Body of pancreas (tissue), 4 donors: Measurements from ENCODE around the gene GAREM1. TPM values are rescaled to one million over a fixed set of nuclear protein-coding genes. Genes with fewer than 3 reads are reported as not detected.

Experiments used
- ATAC-seq: fragments of 150-250 bp; one replicate; pipeline ENCODE4 v1.9.1; 2016
- DNase-seq, 4 donors: peaks; one replicate each; pipeline ENCODE4 v3.0.0-alpha.2; 2019
- H3K27ac ChIP-seq, 4 donors: fragments of 200-600 bp; sonication (generic); 1 replicate in 3 of 4; 2 replicates in 1 of 4; pipeline versions ENCODE4 v1.5.1 to v1.6.1; 2016 to 2019; ENCODE audit warnings: mild to moderate bottlenecking in 1 of 4, mixed read lengths in 1 of 4, moderate library complexity in 1 of 4
- H3K27me3 ChIP-seq, 2 donors: fragments of 200-600 bp; sonication (generic); one replicate each; pipeline ENCODE4 v1.6.0; 2016; ENCODE audit warnings: mild to moderate bottlenecking in 1 of 2
- H3K36me3 ChIP-seq, 2 donors: fragments of 200-600 bp; sonication (generic); replicated peaks in 1 of 2; 2 replicates each; pipeline ENCODE4 v1.5.1; 2016; ENCODE audit warnings: low read depth in 2 of 2; ENCODE audit not compliant: insufficient read depth in 1 of 2
- H3K4me1 ChIP-seq: fragments of 200-600 bp; sonication (generic); one replicate; pipeline ENCODE4 v1.6.0; 2016
- H3K4me3 ChIP-seq, 2 donors: fragments of 200-600 bp; sonication (generic); 1 replicate in 1 of 2; 2 replicates in 1 of 2; pipeline ENCODE4 v1.5.1; 2016 to 2019
- H3K9me3 ChIP-seq, 3 donors: fragments of 200-600 bp; sonication (generic); 1 replicate in 2 of 3; 2 replicates in 1 of 3; pipeline ENCODE4 v1.5.1; 2016
- POLR2A ChIP-seq, 3 donors: fragments of 450-650 bp; IDR thresholded peaks; one replicate each; pipeline ENCODE4 v1.6.1; 2016; ENCODE audit warnings: antibody characterized with exemption in 3 of 3, mild to moderate bottlenecking in 2 of 3
- WGBS, 2 donors: methylation state at CpG; one replicate each; pipeline ENCODE4 v1.1.5; 2017; 5-methylcytosine and 5-hydroxymethylcytosine counted together
- intact Hi-C: fragments of 100-400 bp; cut with DNase I; formaldehyde crosslinking; loops from one replicate; pipeline ENCODE4 v1.15.1; 2023
- total RNA-seq, 2 donors: library from RNA; depleted of rRNA; stranded (reverse); fragments of >200 nt; gene quantifications; one replicate each; pipeline ENCODE4 v1.1.0, GENCODE V29; 2016
- TF ChIP-seq, protein P1 (sequence below), 7 experiments: fragments of 450-650 bp in 4 of 7; fragments of 200-600 bp in 3 of 7; sonication (generic) in 3 of 7; IDR thresholded peaks; one replicate each; pipeline ENCODE4 v1.5.1; 2016 to 2019; ENCODE audit warnings: antibody characterized with exemption in 7 of 7

The GAREM1 gene
- 10 to 100 TPM; 16.1 to 16.8 TPM for total RNA-seq

DNA sequence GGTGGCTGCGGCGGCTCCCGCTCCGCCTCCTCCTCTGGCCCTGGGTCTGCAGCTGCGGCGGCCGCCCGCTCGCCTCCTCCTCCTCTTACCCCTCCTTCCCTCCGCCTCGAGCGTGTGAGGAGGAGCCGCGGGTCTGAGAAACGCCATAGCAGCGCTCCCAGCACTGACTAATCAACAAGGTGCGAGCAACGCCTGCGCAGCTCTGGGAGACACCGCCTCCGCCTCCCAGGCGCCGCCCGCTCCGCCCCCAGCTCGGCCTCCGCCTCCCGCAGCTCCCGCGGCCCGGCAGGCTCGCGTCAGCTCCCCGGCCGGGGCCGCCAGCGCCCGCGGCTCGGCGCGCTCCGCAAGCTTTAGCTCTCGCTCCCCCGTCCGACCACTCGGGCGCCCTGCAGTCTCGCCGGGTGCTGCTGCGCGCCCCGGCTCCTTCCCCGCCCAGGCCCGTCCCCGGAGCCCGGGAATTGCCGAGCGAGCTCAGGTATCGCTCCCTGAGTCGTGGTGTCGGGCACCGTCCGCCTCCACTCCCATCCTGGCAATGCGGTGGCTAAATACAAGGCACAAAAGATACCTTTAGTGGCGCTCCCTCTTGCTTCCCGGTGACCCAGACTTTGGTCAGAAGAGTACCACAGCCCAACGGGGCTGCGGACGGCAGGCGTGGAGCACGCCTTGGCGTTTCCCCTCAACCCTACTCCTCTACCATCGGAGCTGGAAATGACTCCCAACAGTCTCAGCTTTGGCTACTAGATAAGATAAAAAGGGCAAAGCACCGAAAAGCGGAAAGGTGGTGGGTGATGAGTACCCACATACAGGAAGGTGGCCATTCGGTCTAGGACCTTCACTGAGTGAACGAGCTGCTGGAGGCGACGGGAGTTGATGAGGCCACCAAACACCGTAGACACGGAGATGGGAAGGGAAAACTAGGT lies at the start of gene GAREM1:
TSS of gene GAREM1 (minus strand) at position 169 of the 920 bp plus-strand sequence. CDS start 454 bp downstream, outside the sequence.
- peak; percentile 92 for ATAC-seq
- TF ChIP-seq, protein P1, sequence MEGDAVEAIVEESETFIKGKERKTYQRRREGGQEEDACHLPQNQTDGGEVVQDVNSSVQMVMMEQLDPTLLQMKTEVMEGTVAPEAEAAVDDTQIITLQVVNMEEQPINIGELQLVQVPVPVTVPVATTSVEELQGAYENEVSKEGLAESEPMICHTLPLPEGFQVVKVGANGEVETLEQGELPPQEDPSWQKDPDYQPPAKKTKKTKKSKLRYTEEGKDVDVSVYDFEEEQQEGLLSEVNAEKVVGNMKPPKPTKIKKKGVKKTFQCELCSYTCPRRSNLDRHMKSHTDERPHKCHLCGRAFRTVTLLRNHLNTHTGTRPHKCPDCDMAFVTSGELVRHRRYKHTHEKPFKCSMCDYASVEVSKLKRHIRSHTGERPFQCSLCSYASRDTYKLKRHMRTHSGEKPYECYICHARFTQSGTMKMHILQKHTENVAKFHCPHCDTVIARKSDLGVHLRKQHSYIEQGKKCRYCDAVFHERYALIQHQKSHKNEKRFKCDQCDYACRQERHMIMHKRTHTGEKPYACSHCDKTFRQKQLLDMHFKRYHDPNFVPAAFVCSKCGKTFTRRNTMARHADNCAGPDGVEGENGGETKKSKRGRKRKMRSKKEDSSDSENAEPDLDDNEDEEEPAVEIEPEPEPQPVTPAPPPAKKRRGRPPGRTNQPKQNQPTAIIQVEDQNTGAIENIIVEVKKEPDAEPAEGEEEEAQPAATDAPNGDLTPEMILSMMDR (IDR thresholded peaks at IDR 0.05) = peak; percentile 57 to 99 (median 71)
- peak; percentile 94 to 99 (median 96) for TF ChIP-seq POLR2A (IDR thresholded peaks at IDR 0.05)
- H3K36me3 ChIP-seq = no peaks in the 10 kb centered on the region
- DNase-seq = peak; percentile 97 to 98 (median 98)
- peaks cover 31% of the 10 kb centered on the region for H3K4me1 ChIP-seq
- peak within 1 kb of the TSS; percentile 77 to 91 for H3K4me3 ChIP-seq
- no peaks in the 10 kb centered on the region for H3K9me3 ChIP-seq
- 0 to 1% methylated on average over 26 to 80 of the region's 82 CpGs for WGBS, 2 donors
- intact Hi-C loops = loop anchor here (10.0 kb wide), 1 partner anchor 196 kb away; no protein-coding TSS in a partner anchor
- no peaks in the 10 kb centered on the region for H3K27me3 ChIP-seq
- H3K27ac ChIP-seq = peak within 1 kb of the TSS; percentile 91 to 95 (median 92)

DNA sequence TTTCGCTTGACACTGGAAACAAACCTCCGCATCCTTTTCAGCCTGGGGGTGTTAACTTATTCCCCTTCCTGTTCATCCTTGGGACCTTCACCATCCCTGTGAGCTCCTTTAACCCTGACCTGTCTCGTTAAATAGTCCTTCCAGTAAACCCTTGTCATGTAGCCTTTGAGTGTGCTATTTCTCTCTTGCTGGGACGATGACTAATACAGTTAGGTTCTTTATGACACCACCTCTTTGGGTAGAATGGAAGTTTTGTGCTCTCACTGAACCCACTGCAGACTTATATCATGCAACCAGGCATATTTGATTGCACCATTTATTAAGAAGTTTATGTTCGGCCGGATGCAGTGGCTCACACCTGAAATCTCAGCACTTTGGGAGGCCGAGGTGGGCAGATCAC lies 40.5 kb upstream of the GAREM1 start:
- Histone ChIP-seq H3K36me3 (no peaks in the 10 kb centered on the region), H3K27me3 (no peaks in the 10 kb centered on the region), H3K9me3 (no peaks in the 10 kb centered on the region), H3K4me3 (no peak overlapping the region), H3K27ac (no peak overlapping the region), H3K4me1 (no peaks in the 10 kb centered on the region)
- no peak for TF ChIP-seq POLR2A (IDR thresholded peaks at IDR 0.05)
- TF ChIP-seq, protein P1 (IDR thresholded peaks at IDR 0.05) = no peak
- intact Hi-C loops = no loop called here
- ATAC-seq (no peak), DNase-seq (no peak)
- WGBS, 2 donors = 84 to 87% methylated on average over 7 of the region's 7 CpGs

DNA sequence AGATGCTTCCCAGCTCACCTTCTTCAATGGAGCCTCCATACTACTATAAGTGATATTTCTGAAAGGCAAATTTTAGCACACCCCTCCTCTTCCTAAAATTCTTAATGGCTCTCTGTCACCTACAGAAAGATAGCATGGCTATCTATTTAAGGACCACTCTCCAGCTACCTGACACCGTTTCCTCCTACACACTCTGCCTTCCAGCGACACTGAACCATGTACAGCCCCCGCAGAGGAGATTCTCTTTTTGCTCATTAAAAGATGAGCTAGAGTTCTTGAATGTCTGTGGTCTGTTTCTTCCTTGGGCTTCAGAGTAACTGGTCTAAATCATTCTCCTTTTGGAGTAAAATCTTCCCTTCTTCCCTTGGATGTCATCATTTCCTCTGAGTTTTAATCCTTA lies 38.4 kb upstream of the GAREM1 start:
- DNase-seq (no peak), ATAC-seq (no peak)
- no peak for TF ChIP-seq POLR2A (IDR thresholded peaks at IDR 0.05)
- TF ChIP-seq, protein P1 (IDR thresholded peaks at IDR 0.05) = no peak
- Histone ChIP-seq H3K36me3 (no peaks in the 10 kb centered on the region), H3K4me3 (no peak overlapping the region), H3K4me1 (no peaks in the 10 kb centered on the region), H3K27ac (no peak overlapping the region), H3K27me3 (no peaks in the 10 kb centered on the region), H3K9me3 (no peaks in the 10 kb centered on the region)
- WGBS, 2 donors = 68 to 77% methylated on average over 3 of the region's 3 CpGs
- intact Hi-C loops = no loop called here

DNA sequence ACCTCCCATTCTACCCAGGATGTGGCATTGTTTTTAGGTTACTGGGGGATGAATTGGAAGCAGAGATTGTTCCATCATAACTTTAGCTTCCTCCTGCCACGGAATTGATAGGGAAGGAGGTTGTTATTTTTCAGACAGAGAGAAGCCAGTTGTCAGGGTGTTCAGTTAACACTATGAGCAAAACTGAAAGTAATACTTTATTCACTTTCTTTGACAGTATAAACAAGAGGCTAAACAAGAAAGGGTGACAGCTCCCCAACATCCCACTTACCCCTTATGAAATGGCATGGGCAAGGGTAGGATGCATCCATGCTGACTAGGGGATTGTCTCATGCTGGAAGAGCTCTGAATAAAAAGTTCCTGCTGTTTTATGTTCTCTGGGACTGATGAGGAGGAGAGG lies 36.4 kb upstream of the GAREM1 start:
- WGBS, 2 donors = 48 to 64% methylated on average over 1 of the region's 1 CpG
- ATAC-seq = no peak
- DNase-seq = no peak
- no peaks in the 10 kb centered on the region for H3K36me3 ChIP-seq
- no peak overlapping the region for H3K27ac ChIP-seq
- intact Hi-C loops = no loop called here
- TF ChIP-seq POLR2A (IDR thresholded peaks at IDR 0.05) = no peak
- TF ChIP-seq, protein P1 (IDR thresholded peaks at IDR 0.05) = no peak
- no peaks in the 10 kb centered on the region for H3K4me1 ChIP-seq
- H3K9me3 ChIP-seq = no peaks in the 10 kb centered on the region
- no peak overlapping the region for H3K4me3 ChIP-seq
- no peaks in the 10 kb centered on the region for H3K27me3 ChIP-seq
